Stimulated activated CD8-positive, alpha-beta memory T cell treated with anti-CD3 and anti-CD28 coated beads, Interleukin-4, amount 100 ng/mL, for 24 hours (primary cell): ENCODE measurements around the gene AQP3.
"Not testable (repeated sequence)": the region's sequence is repeated elsewhere in the genome, so short reads cannot be mapped to it uniquely, and the experiment has no call there.

Experiments used
- DNase-seq: peaks from one replicate; pipeline ENCODE4 v3.0.0-alpha.2; 2020; ENCODE audit warnings: low read depth

Gene AQP3

GRCh38 chr9:33408087-33408486 lies 39.3 kb downstream of the AQP3 start:
- DNase-seq: no peak

GRCh38 chr9:33407061-33407460 lies 40.3 kb downstream of the AQP3 start:
- no peak for DNase-seq

GRCh38 chr9:33404788-33405362 lies 42.5 kb downstream of the AQP3 start:
- no peak for DNase-seq

GRCh38 chr9:33403941-33404787 lies 43.2 kb downstream of the AQP3 start:
- no peak for DNase-seq

GRCh38 chr9:33402371-33402770 lies 45.0 kb downstream of the AQP3 start, which contains the start of gene AQP7:
Gene AQP7, minus strand, starts transcription at chr9:33402568. Its CDS starts 1,306 bp downstream, at chr9:33401262.
- not testable (repeated sequence) for DNase-seq

GRCh38 chr9:33401809-33402208 lies 45.6 kb downstream of the AQP3 start:
- DNase-seq: not testable (repeated sequence)

GRCh38 chr9:33399047-33399446 lies 48.3 kb downstream of the AQP3 start:
- DNase-seq: not testable (repeated sequence)

- not testable (repeated sequence) for DNase-seq
These were observed 49.6 kb downstream of the AQP3 start for GRCh38 chr9:33397801-33398200.

- not testable (repeated sequence) for DNase-seq
These were observed 52.1 kb downstream of the AQP3 start for GRCh38 chr9:33395159-33395879.

GRCh38 chr9:33393986-33394385 lies 53.4 kb downstream of the AQP3 start:
- not testable (repeated sequence) for DNase-seq

GRCh38 chr9:33393581-33393980 lies 53.8 kb downstream of the AQP3 start:
- no peak for DNase-seq

GRCh38 chr9:33392591-33393021 lies 54.8 kb downstream of the AQP3 start:
- not testable (repeated sequence) for DNase-seq
